WERI-Rb-1 (cell line): ENCODE measurements around the gene CLSTN3.

Source experiments
- DNase-seq: peaks from one replicate; pipeline ENCODE4 v3.0.0-alpha.2; 2020
- H3K27ac ChIP-seq: fragments of 250-450 bp; sonication (Bioruptor Pico); 2 replicates; pipeline ENCODE4 v1.5.1; 2020; ENCODE audit warnings: mild to moderate bottlenecking, moderate library complexity
- H3K27me3 ChIP-seq: fragments of 250-450 bp; sonication (Bioruptor Pico); 2 replicates; pipeline ENCODE4 v1.5.1; 2021; ENCODE audit warnings: mild to moderate bottlenecking, low read depth, moderate library complexity; ENCODE audit not compliant: insufficient read depth, severe bottlenecking
- H3K36me3 ChIP-seq: fragments of 250-450 bp; sonication (Bioruptor Pico); 2 replicates; pipeline ENCODE4 v1.5.1; 2020; ENCODE audit warnings: mild to moderate bottlenecking, moderate library complexity
- H3K4me3 ChIP-seq: 2 replicates; pipeline ENCODE4 v1.5.1; 2011; ENCODE audit warnings: low read depth, mild to moderate bottlenecking, control low read depth, low read length
- H3K9me3 ChIP-seq: fragments of 250-450 bp; sonication (Bioruptor Pico); 2 replicates; pipeline ENCODE4 v1.5.1; 2021; ENCODE audit warnings: mild to moderate bottlenecking, moderate library complexity; ENCODE audit not compliant: severe bottlenecking
- TF ChIP-seq, protein P1 (sequence below): IDR thresholded peaks from 2 replicates; pipeline ENCODE4 v1.5.1; 2011; ENCODE audit warnings: low read depth, mild to moderate bottlenecking, control low read depth, inconsistent platforms, low read length

CLSTN3 gene

DNA sequence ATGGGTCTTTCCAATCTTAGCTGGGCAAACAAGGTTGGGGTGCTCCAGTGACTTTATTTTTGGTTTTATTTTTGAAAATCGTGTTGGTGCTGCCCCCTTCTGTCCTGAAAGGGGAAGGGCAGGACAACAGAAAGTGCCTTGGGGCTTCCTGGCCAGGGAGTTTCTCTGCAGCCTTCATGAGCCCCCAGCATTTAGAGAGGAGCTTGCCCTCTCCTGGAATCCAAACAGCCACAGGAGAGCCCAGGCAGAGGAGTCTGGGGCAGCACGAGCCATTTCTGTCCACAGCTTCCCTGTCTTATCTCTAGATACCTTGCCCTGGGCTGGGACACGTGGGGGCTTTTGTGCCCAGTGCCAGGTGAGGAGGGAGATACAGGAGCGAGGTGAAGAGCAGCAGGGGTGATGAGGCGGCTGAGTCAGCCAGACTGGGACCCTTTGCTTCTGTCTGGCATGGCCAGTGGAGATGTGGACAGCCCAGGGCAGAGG, 16.7 kb upstream of the CLSTN3 start:
- TF ChIP-seq, protein P1, sequence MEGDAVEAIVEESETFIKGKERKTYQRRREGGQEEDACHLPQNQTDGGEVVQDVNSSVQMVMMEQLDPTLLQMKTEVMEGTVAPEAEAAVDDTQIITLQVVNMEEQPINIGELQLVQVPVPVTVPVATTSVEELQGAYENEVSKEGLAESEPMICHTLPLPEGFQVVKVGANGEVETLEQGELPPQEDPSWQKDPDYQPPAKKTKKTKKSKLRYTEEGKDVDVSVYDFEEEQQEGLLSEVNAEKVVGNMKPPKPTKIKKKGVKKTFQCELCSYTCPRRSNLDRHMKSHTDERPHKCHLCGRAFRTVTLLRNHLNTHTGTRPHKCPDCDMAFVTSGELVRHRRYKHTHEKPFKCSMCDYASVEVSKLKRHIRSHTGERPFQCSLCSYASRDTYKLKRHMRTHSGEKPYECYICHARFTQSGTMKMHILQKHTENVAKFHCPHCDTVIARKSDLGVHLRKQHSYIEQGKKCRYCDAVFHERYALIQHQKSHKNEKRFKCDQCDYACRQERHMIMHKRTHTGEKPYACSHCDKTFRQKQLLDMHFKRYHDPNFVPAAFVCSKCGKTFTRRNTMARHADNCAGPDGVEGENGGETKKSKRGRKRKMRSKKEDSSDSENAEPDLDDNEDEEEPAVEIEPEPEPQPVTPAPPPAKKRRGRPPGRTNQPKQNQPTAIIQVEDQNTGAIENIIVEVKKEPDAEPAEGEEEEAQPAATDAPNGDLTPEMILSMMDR: peak; percentile 54
- Histone ChIP-seq H3K36me3 (no peaks in the 10 kb centered on the region), H3K9me3 (no peaks in the 10 kb centered on the region), H3K27ac (peak overlapping the region; percentile 82), H3K27me3 (no peaks in the 10 kb centered on the region), H3K4me3 (peak overlapping the region; percentile 5; the same call in 1 of the 2 replicates)
- peak; percentile 39 for DNase-seq

DNA sequence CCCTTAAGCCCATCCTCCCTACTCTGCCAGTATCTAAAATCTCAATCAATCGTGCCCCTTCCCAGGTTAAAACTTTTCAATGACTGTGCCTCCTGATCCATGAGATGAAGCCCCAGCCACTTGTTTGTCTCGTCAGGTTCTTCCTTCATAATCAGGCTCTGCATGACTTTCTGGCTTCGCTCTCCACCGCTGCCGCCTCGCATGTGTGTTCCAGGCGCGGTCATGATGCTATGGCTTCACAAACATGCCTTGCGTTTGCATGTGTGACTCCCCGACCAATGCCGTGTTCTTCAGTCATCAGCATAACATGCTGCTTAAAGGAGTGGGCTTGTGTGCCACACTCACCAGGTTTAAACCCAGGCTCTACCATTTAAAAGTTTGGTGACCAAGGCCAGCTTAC, 16.2 kb upstream of the CLSTN3 start:
- no peaks in the 10 kb centered on the region for H3K9me3 ChIP-seq
- no peaks in the 10 kb centered on the region for H3K27me3 ChIP-seq
- H3K36me3 ChIP-seq: no peaks in the 10 kb centered on the region
- H3K27ac ChIP-seq: peak overlapping the region; percentile 82
- no peak for DNase-seq
- H3K4me3 ChIP-seq: no peak overlapping the region
- TF ChIP-seq, protein P1: no peak

DNA sequence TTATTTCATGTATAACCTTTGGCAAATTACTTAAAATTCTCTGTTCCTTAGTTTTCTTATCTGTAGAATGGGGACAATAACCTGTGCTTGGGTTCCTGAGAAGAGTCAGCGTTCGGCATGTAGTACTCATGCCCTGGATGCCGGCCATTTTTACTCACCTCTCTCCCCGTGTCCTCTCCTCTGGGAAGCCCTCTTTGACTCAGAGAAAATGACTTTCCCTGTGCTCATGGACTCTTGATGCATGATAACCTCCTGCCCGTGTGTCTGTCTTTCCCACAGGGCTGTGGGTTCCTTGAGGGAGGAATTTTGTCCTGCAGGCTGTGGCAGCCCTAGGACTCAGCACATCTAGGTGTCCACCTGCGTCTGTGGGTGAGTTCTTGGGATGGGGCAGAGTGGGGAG, 15.3 kb upstream of the CLSTN3 start:
- H3K27me3 ChIP-seq: no peaks in the 10 kb centered on the region
- no peaks in the 10 kb centered on the region for H3K36me3 ChIP-seq
- no peak for DNase-seq
- H3K4me3 ChIP-seq: no peak overlapping the region
- TF ChIP-seq, protein P1: no peak
- H3K9me3 ChIP-seq: no peaks in the 10 kb centered on the region
- H3K27ac ChIP-seq: no peak overlapping the region

DNA sequence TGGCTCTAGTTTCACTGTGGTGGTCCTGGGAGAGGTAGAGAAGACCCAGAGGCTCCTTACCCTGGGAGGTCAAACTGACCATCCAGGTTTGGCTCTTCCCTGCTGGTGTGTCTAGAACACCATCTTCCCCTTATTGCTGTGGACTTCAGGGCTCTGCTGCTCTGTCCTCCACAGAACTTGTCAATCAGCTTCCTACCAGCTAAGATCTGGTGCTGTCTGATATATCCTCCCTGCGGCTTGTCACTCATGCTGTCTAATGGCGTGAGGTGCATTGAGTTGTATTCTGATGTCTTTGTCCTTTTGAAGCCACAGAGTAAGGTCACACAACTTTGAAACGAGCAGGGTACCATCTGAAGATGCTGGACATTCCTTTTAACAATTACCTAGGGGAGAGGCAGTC, 14.0 kb upstream of the CLSTN3 start:
- TF ChIP-seq, protein P1: no peak
- Histone ChIP-seq H3K4me3 (no peak overlapping the region), H3K27ac (no peak overlapping the region), H3K36me3 (no peaks in the 10 kb centered on the region), H3K27me3 (no peaks in the 10 kb centered on the region), H3K9me3 (no peaks in the 10 kb centered on the region)
- DNase-seq: no peak

DNA sequence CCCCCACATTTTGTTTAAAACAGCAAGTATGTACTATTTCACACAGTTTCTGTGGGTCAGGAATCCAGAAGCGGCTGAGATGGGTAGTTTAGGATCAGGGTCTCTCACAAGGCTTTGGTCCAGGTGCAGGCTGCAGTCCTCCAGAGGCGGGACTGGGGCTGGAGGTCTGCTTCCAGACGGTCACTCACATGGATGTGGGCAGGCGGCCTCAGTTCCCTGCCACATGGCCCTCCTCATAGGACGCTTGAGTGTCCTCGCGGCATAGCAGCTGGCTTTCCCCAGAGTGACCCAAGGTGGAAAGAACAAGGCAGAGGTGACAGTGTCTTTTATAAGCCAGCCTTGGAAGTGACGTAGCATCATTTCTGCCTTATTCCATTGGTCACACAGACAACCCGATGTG, 13.3 kb upstream of the CLSTN3 start:
- no peaks in the 10 kb centered on the region for H3K9me3 ChIP-seq
- H3K27me3 ChIP-seq: no peaks in the 10 kb centered on the region
- no peaks in the 10 kb centered on the region for H3K36me3 ChIP-seq
- no peak for DNase-seq
- no peak overlapping the region for H3K4me3 ChIP-seq
- TF ChIP-seq, protein P1: no peak
- no peak overlapping the region for H3K27ac ChIP-seq

DNA sequence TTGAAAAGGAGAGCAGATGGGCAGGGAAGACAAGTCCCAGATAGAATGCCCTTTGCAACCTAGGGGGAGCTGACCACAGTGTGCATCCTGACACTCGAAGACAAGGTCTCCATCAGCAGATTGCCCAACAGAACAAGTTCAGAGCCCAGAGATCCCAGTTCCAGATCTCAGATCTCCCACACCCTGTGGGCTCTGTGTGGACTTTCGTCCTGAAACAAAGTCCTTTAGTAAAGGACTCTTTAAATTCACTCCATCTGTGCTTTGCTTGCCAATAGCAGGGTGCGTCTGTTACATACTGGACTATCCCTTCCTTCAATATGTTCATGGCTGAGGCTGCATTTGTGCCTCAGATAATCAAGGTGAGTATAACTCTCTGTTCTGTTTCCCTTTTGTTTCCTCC, 12.5 kb upstream of the CLSTN3 start:
- Histone ChIP-seq H3K4me3 (no peak overlapping the region), H3K27me3 (no peaks in the 10 kb centered on the region), H3K36me3 (no peaks in the 10 kb centered on the region), H3K9me3 (no peaks in the 10 kb centered on the region), H3K27ac (no peak overlapping the region)
- TF ChIP-seq, protein P1: no peak
- no peak for DNase-seq
